Measurements from ENCODE around the gene NRIP1. TPM values are rescaled to one million over a fixed set of nuclear protein-coding genes. Genes with fewer than 3 reads are reported as not detected.

Gene NRIP1
- total RNA-seq, 1 experiment from 2014 or later: 10.4 TPM

DNA sequence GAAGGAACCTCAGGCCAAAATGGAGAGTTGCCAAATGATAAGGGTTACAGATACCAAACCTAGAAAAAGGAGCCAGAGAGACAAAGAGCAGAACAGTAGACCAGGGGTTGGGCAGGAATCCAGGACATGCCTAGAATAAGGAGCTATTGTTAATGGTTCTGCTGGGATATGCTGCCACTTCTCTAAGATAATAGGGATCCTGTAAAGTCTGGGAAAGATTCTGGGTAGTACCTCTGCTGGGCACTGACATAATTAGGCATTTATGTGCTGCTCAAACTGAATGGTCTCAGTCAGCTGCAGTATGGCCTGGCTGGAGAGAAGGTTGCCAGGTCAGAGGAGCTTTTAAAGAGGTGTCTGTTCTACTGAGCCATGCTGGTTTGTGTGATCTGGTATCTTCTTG is 19.9 kb upstream of the NRIP1 start:
- no peaks in the 10 kb centered on the region for H4K20me1 ChIP-seq (ENCODE audit: control insufficient read depth, insufficient read depth, insufficient read length)
- no peaks in the 10 kb centered on the region for H3K4me1 Mint-ChIP-seq
- no peak overlapping the region for H3K27ac ChIP-seq (ENCODE audit: insufficient read length, low read depth, low read length)
- H3K4me2 ChIP-seq (ENCODE audit: insufficient read depth, insufficient read length, low read length): no peak overlapping the region
- no peak overlapping the region for H2BK20ac ChIP-seq (ENCODE audit: low read depth, low read length, poor library complexity, severe bottlenecking)
- no peak overlapping the region for H3K14ac ChIP-seq (ENCODE audit: insufficient read depth, low read length)
- H3K79me2 ChIP-seq (ENCODE audit: insufficient read depth, low read length): no peaks in the 10 kb centered on the region
- no peaks in the 10 kb centered on the region for H3K4me1 ChIP-seq (ENCODE audit: insufficient read depth, low read length)
- no peak overlapping the region for H2BK120ac ChIP-seq (ENCODE audit: low read depth, low read length, poor library complexity, severe bottlenecking)
- no peak overlapping the region for H3K4ac ChIP-seq (ENCODE audit: low read depth, low read length)
- H3K9me3 Mint-ChIP-seq: no peaks in the 10 kb centered on the region
- H3T11ph ChIP-seq (ENCODE audit: low read length): no peak overlapping the region
- H2BK15ac ChIP-seq (ENCODE audit: low read depth, low read length): no peak overlapping the region
- no peak overlapping the region for H2BK12ac ChIP-seq (ENCODE audit: insufficient read length, low read depth, low read length)
- H2AFZ ChIP-seq (ENCODE audit: low read length): no peak overlapping the region
- H4K5ac ChIP-seq (ENCODE audit: insufficient read length, low read depth, low read length): no peak overlapping the region
- H3K36me3 Mint-ChIP-seq (ENCODE audit: insufficient read depth in 1 of 3, low read depth in 3 of 3): no peaks in the 10 kb centered on the region
- no peak overlapping the region for H2AK5ac ChIP-seq (ENCODE audit: insufficient read length, low read length)
- no peak overlapping the region for H4K8ac ChIP-seq (replicated peaks; ENCODE audit: insufficient read length, low read depth, low read length)
- no peaks in the 10 kb centered on the region for H3K79me1 ChIP-seq (ENCODE audit: insufficient read depth, low read depth, low read length, poor library complexity, severe bottlenecking)
- no peak for DNase-seq
- no peak overlapping the region for H4K91ac ChIP-seq (ENCODE audit: insufficient read length, low read depth, low read length)
- no peak overlapping the region for H3K9ac ChIP-seq (ENCODE audit: extremely low read depth, insufficient read length, low read length)
- no peaks in the 10 kb centered on the region for H3K23me2 ChIP-seq (ENCODE audit: insufficient read length, low read depth, low read length, poor library complexity, severe bottlenecking)
- H3K4me3 Mint-ChIP-seq: no peak overlapping the region
- H3K27me3 ChIP-seq (ENCODE audit: insufficient read depth, low read length): no peaks in the 10 kb centered on the region
- no peak overlapping the region for H3K23ac ChIP-seq (ENCODE audit: insufficient read length, low read depth, low read length)
- H3K27me3 Mint-ChIP-seq (ENCODE audit: low read depth): no peaks in the 10 kb centered on the region
- no peaks in the 10 kb centered on the region for H3K9me3 ChIP-seq (ENCODE audit: control insufficient read depth, low read depth, low read length)
- H3K27ac Mint-ChIP-seq: no peak overlapping the region
- H3K18ac ChIP-seq (ENCODE audit: insufficient read length, low read depth, low read length): no peak overlapping the region
- H2BK5ac ChIP-seq (ENCODE audit: insufficient read length, low read length): no peak overlapping the region
- TF ChIP-seq, protein P1, sequence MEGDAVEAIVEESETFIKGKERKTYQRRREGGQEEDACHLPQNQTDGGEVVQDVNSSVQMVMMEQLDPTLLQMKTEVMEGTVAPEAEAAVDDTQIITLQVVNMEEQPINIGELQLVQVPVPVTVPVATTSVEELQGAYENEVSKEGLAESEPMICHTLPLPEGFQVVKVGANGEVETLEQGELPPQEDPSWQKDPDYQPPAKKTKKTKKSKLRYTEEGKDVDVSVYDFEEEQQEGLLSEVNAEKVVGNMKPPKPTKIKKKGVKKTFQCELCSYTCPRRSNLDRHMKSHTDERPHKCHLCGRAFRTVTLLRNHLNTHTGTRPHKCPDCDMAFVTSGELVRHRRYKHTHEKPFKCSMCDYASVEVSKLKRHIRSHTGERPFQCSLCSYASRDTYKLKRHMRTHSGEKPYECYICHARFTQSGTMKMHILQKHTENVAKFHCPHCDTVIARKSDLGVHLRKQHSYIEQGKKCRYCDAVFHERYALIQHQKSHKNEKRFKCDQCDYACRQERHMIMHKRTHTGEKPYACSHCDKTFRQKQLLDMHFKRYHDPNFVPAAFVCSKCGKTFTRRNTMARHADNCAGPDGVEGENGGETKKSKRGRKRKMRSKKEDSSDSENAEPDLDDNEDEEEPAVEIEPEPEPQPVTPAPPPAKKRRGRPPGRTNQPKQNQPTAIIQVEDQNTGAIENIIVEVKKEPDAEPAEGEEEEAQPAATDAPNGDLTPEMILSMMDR (conservative IDR thresholded peaks at IDR 0.05): no peak
- no peak overlapping the region for H3K56ac ChIP-seq (ENCODE audit: insufficient read length, low read depth, low read length)
